Neural progenitor cell (in vitro differentiated cells): Measurements from ENCODE around the gene KLHL29.

ENCODE experiments used
- CTCF ChIP-seq: fragments of 200-600 bp; sonication (generic); IDR thresholded peaks from 2 replicates; pipeline ENCODE4 v1.5.1; 2017; ENCODE audit warnings: antibody characterized with exemption, mild to moderate bottlenecking
- EZH2phosphoT487 ChIP-seq: fragments of 200-600 bp; sonication (generic); IDR thresholded peaks from 2 replicates; pipeline ENCODE4 v1.6.1; 2017; ENCODE audit warnings: antibody characterized with exemption

- no peak for TF ChIP-seq CTCF
- TF ChIP-seq EZH2phosphoT487, result no peak
Measured at GRCh38 chr2:23621616-23622015, 236.6 kb downstream of the KLHL29 start.
